Thyroid gland (tissue), 4 donors: ENCODE measurements around the gene GPS1. TPM values are rescaled to one million over a fixed set of nuclear protein-coding genes. Genes with fewer than 3 reads are reported as not detected.

Source experiments
- DNase-seq, 2 donors: peaks; one replicate each; pipeline ENCODE4 v3.0.0-alpha.2; 2019
- H3K27ac ChIP-seq, 3 donors: fragments of 200-600 bp; sonication (generic); 1 replicate in 2 of 3; 2 replicates in 1 of 3; pipeline ENCODE4 v1.5.1; 2016 to 2019; ENCODE audit warnings: mild to moderate bottlenecking in 1 of 3, moderate library complexity in 1 of 3
- H3K27me3 ChIP-seq: fragments of 200-600 bp; sonication (generic); one replicate; pipeline ENCODE4 v1.5.1; 2019
- H3K36me3 ChIP-seq, 2 donors: fragments of 200-600 bp; sonication (generic); one replicate each; pipeline ENCODE4 v1.5.1; 2016 to 2019
- H3K4me1 ChIP-seq, 2 donors: fragments of 200-600 bp; sonication (generic); one replicate each; pipeline ENCODE4 v1.5.1; 2017 to 2019
- H3K4me3 ChIP-seq, 3 donors: fragments of 200-600 bp; sonication (generic); replicated peaks in 1 of 3; 1 replicate in 2 of 3; 2 replicates in 1 of 3; pipeline ENCODE4 v1.5.1; 2016; ENCODE audit warnings: mild to moderate bottlenecking in 1 of 3
- H3K9me3 ChIP-seq: fragments of 200-600 bp; sonication (generic); one replicate; pipeline ENCODE4 v1.5.1; 2017
- POLR2A ChIP-seq, 2 donors: fragments of 450-650 bp; IDR thresholded peaks; one replicate each; pipeline ENCODE4 v1.6.1; 2017; ENCODE audit warnings: antibody characterized with exemption in 2 of 2, mild to moderate bottlenecking in 2 of 2, moderate library complexity in 1 of 2
- WGBS, 2 donors: methylation state at CpG; one replicate each; pipeline ENCODE4 v1.1.5; 2017; 5-methylcytosine and 5-hydroxymethylcytosine counted together
- intact Hi-C: fragments of 100-400 bp; cut with DNase I; formaldehyde crosslinking; loops from one replicate; pipeline ENCODE4 v1.15.1; 2023
- total RNA-seq, 4 donors: library from RNA; depleted of rRNA; stranded (reverse); fragments of >200 nt; gene quantifications; one replicate each; pipeline ENCODE4 v1.2.3, GENCODE V29; 2016
- TF ChIP-seq, protein P1 (sequence below), 6 experiments: fragments of 200-600 bp in 3 of 6; fragments of 450-650 bp in 3 of 6; sonication (generic) in 3 of 6; IDR thresholded peaks; one replicate each; pipeline ENCODE4 v1.5.1; 2016 to 2019; ENCODE audit warnings: antibody characterized with exemption in 6 of 6, mild to moderate bottlenecking in 2 of 6, inconsistent platforms in 1 of 6, moderate library complexity in 1 of 6

The GPS1 gene
- total RNA-seq, 4 donors from 2014 or later, result 80.1 to 164 (median 102) TPM

DNA sequence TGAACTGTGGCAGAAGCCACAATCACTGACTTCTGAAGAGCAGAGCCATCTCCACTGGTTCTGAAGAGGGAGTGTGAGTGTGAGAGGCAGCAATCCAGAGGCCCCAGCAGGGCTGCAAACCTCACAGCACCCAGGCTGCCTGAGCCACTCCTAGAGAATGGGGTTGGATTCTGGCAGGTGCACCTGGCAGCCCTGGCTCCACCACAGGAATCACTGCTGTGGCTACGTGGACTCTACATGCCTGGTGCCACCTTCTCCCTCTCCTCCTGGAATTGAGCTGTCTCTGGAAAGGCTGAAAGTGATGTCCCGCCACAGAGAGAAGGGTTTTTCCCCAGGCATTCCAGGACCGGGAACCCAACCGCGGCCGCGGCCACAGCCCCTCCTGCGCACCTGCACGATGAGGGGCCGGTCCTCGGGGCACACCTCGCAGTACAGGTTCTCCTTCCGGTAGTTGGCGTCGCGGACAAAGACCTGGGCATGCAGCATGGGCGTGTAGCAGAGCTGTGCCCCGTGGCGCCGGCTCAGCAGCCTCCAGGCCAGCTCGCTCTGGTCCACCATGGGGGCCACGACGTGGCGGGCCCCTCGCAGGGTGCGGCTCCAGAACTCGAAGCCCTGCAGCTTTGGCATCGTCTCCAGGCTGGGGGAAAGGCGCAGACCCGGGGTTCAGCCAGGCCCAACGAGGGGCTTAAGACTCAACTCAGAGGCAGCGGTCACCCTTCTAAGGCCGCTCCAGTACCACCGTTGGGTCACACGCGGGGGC is 12.9 kb downstream of the GPS1 start:
- TF ChIP-seq, protein P1, sequence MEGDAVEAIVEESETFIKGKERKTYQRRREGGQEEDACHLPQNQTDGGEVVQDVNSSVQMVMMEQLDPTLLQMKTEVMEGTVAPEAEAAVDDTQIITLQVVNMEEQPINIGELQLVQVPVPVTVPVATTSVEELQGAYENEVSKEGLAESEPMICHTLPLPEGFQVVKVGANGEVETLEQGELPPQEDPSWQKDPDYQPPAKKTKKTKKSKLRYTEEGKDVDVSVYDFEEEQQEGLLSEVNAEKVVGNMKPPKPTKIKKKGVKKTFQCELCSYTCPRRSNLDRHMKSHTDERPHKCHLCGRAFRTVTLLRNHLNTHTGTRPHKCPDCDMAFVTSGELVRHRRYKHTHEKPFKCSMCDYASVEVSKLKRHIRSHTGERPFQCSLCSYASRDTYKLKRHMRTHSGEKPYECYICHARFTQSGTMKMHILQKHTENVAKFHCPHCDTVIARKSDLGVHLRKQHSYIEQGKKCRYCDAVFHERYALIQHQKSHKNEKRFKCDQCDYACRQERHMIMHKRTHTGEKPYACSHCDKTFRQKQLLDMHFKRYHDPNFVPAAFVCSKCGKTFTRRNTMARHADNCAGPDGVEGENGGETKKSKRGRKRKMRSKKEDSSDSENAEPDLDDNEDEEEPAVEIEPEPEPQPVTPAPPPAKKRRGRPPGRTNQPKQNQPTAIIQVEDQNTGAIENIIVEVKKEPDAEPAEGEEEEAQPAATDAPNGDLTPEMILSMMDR (IDR thresholded peaks at IDR 0.05), result no peak
- no peak for TF ChIP-seq POLR2A (IDR thresholded peaks at IDR 0.05)
- Histone ChIP-seq H3K36me3 (peaks cover 16 to 33% of the 10 kb centered on the region in 2 donors), H3K27me3 (no peaks in the 10 kb centered on the region), H3K27ac (peak overlapping the region; percentile 36 to 79 (median 45)), H3K4me1 (peaks cover 20 to 28% of the 10 kb centered on the region in 2 donors), H3K9me3 (no peaks in the 10 kb centered on the region), H3K4me3 (peak overlapping the region; percentile 47 to 91 (median 79))
- peak; percentile 41 to 42 for DNase-seq
- intact Hi-C loops, result no loop called here
- 20 to 61% methylated on average over 5 to 6 of the region's 36 CpGs for WGBS, 2 donors

DNA sequence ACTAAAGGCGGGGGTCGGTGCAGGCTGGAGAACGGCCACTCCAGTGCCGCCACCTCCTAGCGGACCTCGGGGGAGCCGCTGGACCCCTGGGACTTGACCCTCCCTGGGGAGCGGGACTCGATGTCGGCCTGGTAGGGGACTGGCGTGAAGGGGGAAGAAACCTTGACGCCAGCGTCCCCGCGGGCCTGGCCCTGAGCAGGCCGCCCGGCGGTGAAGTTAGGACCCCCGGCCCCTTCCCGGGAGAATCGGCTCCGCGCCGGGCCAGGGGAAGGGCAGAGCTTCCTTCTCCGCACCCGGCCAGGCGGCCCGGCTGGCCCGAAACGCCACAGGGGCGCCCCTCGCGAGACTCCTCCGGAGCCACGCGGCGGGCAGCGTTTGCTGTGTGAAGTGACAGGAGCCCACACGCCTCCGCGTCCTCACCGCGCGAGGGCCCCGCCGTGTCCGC is 13.5 kb downstream of the GPS1 start:
- Histone ChIP-seq H3K4me3 (peak overlapping the region; percentile 47 to 91 (median 79)), H3K36me3 (peaks cover 14 to 27% of the 10 kb centered on the region in 2 donors), H3K27ac (peak overlapping the region; percentile 36 to 79 (median 45)), H3K9me3 (no peaks in the 10 kb centered on the region), H3K4me1 (peaks cover 20 to 28% of the 10 kb centered on the region in 2 donors), H3K27me3 (no peaks in the 10 kb centered on the region)
- intact Hi-C loops, result no loop called here
- WGBS, 2 donors, result 3% methylated on average over 8 of the region's 47 CpGs; no CpG with 5 or more reads in 1 of the 2 donors
- no peak for TF ChIP-seq POLR2A (IDR thresholded peaks at IDR 0.05)
- TF ChIP-seq, protein P1 (IDR thresholded peaks at IDR 0.05), result no peak
- peak; percentile 15 to 27 for DNase-seq

DNA sequence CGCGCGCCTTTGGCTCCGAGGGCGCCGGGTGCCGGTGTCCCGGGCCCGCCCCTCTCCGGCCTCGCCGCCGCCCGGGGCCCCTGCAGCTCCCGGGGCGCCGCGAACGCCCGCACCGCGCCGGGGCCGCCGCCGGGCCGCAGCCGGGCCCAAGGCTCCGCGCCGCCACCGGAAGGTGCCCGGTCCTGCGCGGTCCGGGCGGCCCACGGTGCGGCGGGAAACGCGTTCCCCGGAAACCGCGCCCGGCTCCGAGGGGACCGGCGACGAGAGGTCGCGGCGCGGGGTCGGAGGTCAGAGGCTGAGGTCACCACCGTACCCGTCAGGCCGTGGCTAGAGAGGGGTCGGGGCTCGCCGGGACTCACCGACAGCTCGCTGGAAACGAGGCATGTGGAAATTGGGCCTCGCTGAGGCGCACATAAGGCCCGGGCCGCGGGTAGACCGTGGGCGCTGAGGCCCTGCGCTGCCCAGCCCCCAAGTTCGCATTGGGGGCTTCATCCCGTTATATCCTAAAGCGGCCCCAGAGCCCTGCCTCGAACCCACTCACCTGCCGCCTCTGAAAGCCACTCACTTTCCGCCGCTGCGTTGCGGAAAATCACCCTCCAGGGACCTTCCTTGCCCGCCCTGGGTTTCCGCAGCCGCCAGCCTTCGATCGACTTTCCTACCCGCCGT is 14.1 kb downstream of the GPS1 start, which contains the start of gene DUS1L:
DUS1L (minus strand) TSS at position 167 of the 666 bp plus-strand sequence. CDS start 745 bp downstream, outside the sequence.
- Histone ChIP-seq H3K4me3 (peak within 1 kb of the TSS; percentile 47 to 91 (median 79)), H3K9me3 (no peaks in the 10 kb centered on the region), H3K4me1 (peaks cover 20 to 28% of the 10 kb centered on the region in 2 donors), H3K27me3 (no peaks in the 10 kb centered on the region), H3K27ac (peak within 1 kb of the TSS; percentile 84 to 94 (median 85)), H3K36me3 (peaks cover 9 to 22% of the 10 kb centered on the region in 2 donors)
- TF ChIP-seq, protein P1 (IDR thresholded peaks at IDR 0.05), result no peak
- TF ChIP-seq POLR2A (IDR thresholded peaks at IDR 0.05), result peak; percentile 4 to 55
- DNase-seq, result peak; percentile 44 to 45
- 23 to 32% methylated on average over 23 to 40 of the region's 88 CpGs for WGBS, 2 donors
- intact Hi-C loops, result no loop called here

DNA sequence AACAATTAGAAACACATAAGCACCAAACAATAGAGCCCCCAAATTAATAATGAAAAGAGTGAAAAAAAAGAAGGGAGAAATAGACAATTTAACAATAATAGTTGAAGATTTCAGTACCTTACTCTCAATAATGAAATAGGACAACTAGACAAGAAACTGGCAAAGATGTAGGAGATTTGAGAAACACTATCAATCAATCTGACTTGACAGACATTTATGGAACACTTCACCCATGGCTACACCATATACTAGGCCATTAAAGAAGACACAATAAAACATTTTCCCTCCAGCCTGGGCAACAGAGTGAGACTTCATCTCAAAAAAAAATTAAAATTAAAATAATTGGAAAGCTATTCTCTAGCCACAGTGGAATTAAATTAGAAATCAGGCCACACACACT is 18.9 kb downstream of the GPS1 start:
- no peaks in the 10 kb centered on the region for H3K27me3 ChIP-seq
- no peaks in the 10 kb centered on the region for H3K9me3 ChIP-seq
- no peak overlapping the region for H3K4me3 ChIP-seq
- intact Hi-C loops, result no loop called here
- TF ChIP-seq POLR2A (IDR thresholded peaks at IDR 0.05), result no peak
- TF ChIP-seq, protein P1 (IDR thresholded peaks at IDR 0.05), result no peak
- H3K27ac ChIP-seq, result no peak overlapping the region
- no peak for DNase-seq
- H3K36me3 ChIP-seq, result no peaks in the 10 kb centered on the region
- H3K4me1 ChIP-seq, result peaks cover 7 to 9% of the 10 kb centered on the region in 2 donors
